ENCODE data around the gene CCDC30. TPM values are rescaled to one million over a fixed set of nuclear protein-coding genes. Genes with fewer than 3 reads are reported as not detected.

Gene CCDC30
- total and polyA plus RNA-seq, 2 experiments from 2014 or later, result 2.6 to 12.9 TPM

GRCh38 chr1:42420911-42421585, 42.0 kb upstream of the CCDC30 start:
- peak overlapping the region; percentile 78 for H3K27ac ChIP-seq
- peak overlapping the region; percentile 39 for H3K4me2 ChIP-seq
- no peaks in the 10 kb centered on the region for H3K9me3 ChIP-seq (ENCODE audit: low read depth)
- no peaks in the 10 kb centered on the region for H3K27me3 ChIP-seq
- H2AFZ ChIP-seq, result no peak overlapping the region
- 52% methylated on average over 10 of the region's 10 CpGs for WGBS (ENCODE audit: low lambda C conversion rate, missing lambda C conversion rate)
- H3K79me2 ChIP-seq, result no peaks in the 10 kb centered on the region
- no peaks in the 10 kb centered on the region for H3K9me2 ChIP-seq (replicated peaks; ENCODE audit: insufficient read depth)
- no peaks in the 10 kb centered on the region for H4K20me1 ChIP-seq (ENCODE audit: insufficient read depth, poor library complexity, severe bottlenecking)
- peaks cover 4% of the 10 kb centered on the region for H3K4me1 ChIP-seq (ENCODE audit: insufficient read depth)
- no peak overlapping the region for H3K4me3 ChIP-seq
- TF ChIP-seq CTCF (IDR thresholded peaks at IDR 0.05; ENCODE audit: poor library complexity) (no peak), EZH2phosphoT487 (IDR thresholded peaks at IDR 0.05; ENCODE audit: low read depth, severe bottlenecking, unreplicated experiment) (no peak), EZH2 (IDR thresholded peaks at IDR 0.05; ENCODE audit: borderline replicate concordance) (no peak)
- peak; percentile 82 for DNase-seq (ENCODE audit: low spot score)
- no peaks in the 10 kb centered on the region for H3K36me3 ChIP-seq (replicated peaks; ENCODE audit: insufficient read depth, low read depth)

DNA sequence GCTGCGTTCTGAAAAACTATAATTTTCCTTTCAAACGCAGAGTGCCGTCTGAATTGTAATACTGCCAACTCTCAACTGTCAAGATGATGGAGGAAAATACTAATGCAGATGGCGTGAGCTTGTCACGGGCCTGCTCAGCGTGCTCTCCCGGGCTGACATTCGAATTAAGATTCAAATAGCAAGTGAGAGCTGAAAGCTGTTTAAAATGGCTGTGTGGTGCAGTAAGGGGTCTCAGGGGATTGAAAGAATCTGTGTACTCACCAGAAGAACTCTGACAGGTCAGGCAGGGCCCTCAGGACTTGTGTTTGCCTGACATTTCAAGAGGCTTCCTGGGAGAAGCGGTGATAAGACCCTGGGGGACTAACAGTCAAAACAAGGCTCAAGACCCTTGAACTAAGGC, 40.3 kb upstream of the CCDC30 start:
- Histone ChIP-seq H2AFZ (no peak overlapping the region), H3K79me2 (no peaks in the 10 kb centered on the region), H3K27ac (no peak overlapping the region), H3K36me3 (replicated peaks; ENCODE audit: insufficient read depth, low read depth) (no peaks in the 10 kb centered on the region), H3K9me2 (replicated peaks; ENCODE audit: insufficient read depth) (no peaks in the 10 kb centered on the region), H3K4me1 (ENCODE audit: insufficient read depth) (peaks cover 4% of the 10 kb centered on the region), H3K9me3 (ENCODE audit: low read depth) (no peaks in the 10 kb centered on the region), H3K27me3 (no peaks in the 10 kb centered on the region), H3K4me2 (no peak overlapping the region), H3K4me3 (no peak overlapping the region), H4K20me1 (ENCODE audit: insufficient read depth, poor library complexity, severe bottlenecking) (no peaks in the 10 kb centered on the region)
- TF ChIP-seq EZH2 (IDR thresholded peaks at IDR 0.05; ENCODE audit: borderline replicate concordance) (no peak), EZH2phosphoT487 (IDR thresholded peaks at IDR 0.05; ENCODE audit: low read depth, severe bottlenecking, unreplicated experiment) (no peak), CTCF (IDR thresholded peaks at IDR 0.05; ENCODE audit: poor library complexity) (no peak)
- WGBS (ENCODE audit: low lambda C conversion rate, missing lambda C conversion rate), result 80% methylated on average over 9 of the region's 9 CpGs
- DNase-seq (ENCODE audit: low spot score), result no peak

DNA sequence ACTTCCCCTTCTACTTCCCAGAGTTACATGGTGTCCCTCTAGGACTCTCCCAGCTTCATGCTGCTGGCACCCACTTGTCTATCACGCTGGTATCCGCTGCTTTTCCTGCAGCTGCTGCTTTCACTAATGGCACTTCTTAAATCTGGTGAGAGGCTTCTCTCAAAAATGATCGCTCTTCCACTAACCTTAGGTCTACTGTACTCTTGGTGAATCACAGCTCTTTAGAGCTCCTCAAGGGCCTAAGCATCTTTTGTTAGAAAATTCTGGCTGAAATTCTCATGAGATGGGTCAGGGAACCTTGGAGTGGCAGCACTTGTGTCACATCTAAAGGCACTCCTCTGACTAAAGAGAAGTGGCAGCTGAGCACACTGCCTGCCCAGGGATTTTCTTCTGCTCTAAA, 39.4 kb upstream of the CCDC30 start:
- Histone ChIP-seq H3K4me2 (no peak overlapping the region), H3K36me3 (replicated peaks; ENCODE audit: insufficient read depth, low read depth) (no peaks in the 10 kb centered on the region), H3K9me3 (ENCODE audit: low read depth) (no peaks in the 10 kb centered on the region), H3K4me1 (ENCODE audit: insufficient read depth) (peaks cover 4% of the 10 kb centered on the region), H3K4me3 (no peak overlapping the region), H3K79me2 (no peaks in the 10 kb centered on the region), H2AFZ (no peak overlapping the region), H3K9me2 (replicated peaks; ENCODE audit: insufficient read depth) (no peaks in the 10 kb centered on the region), H3K27ac (no peak overlapping the region), H3K27me3 (no peaks in the 10 kb centered on the region), H4K20me1 (ENCODE audit: insufficient read depth, poor library complexity, severe bottlenecking) (no peaks in the 10 kb centered on the region)
- no peak for DNase-seq (ENCODE audit: low spot score)
- no peak for TF ChIP-seq EZH2phosphoT487 (IDR thresholded peaks at IDR 0.05; ENCODE audit: low read depth, severe bottlenecking, unreplicated experiment)
- TF ChIP-seq CTCF (IDR thresholded peaks at IDR 0.05; ENCODE audit: poor library complexity), result no peak
- no peak for TF ChIP-seq EZH2 (IDR thresholded peaks at IDR 0.05; ENCODE audit: borderline replicate concordance)
- 93% methylated on average over 3 of the region's 3 CpGs for WGBS (ENCODE audit: low lambda C conversion rate, missing lambda C conversion rate)

Data from hepatocyte (in vitro differentiated cells).